GM06990 (cell line): ENCODE data around the gene SZT2.
"Not testable (repeated sequence)": the region's sequence is repeated elsewhere in the genome, so short reads cannot be mapped to it uniquely, and the experiment has no call there.

Source experiments
- DNase-seq: peaks from one replicate; pipeline ENCODE4 v3.0.0-alpha.2; 2011; ENCODE audit not compliant: insufficient read length; ENCODE audit errors: extremely low read depth
- H3K27me3 ChIP-seq: replicated peaks from 2 replicates; pipeline ENCODE4 v1.6.0; 2011; ENCODE audit warnings: low read length; ENCODE audit not compliant: control insufficient read depth, insufficient read depth
- H3K36me3 ChIP-seq: 2 replicates; pipeline ENCODE4 v1.5.1; 2011; ENCODE audit warnings: low read length; ENCODE audit not compliant: control insufficient read depth, insufficient read depth
- H3K4me3 ChIP-seq: replicated peaks from 2 replicates; pipeline ENCODE4 v1.5.1; 2011; ENCODE audit warnings: low read depth, mild to moderate bottlenecking, control low read depth, low read length
- CTCF ChIP-seq: IDR thresholded peaks from 2 replicates; pipeline ENCODE4 v1.5.1; 2011; ENCODE audit warnings: low read length, control low read depth, mild to moderate bottlenecking, inconsistent platforms; ENCODE audit not compliant: insufficient read depth, poor library complexity, severe bottlenecking

Gene SZT2

GRCh38 chr1:43491061-43491460, 101.4 kb downstream of the SZT2 start:
- no peaks in the 10 kb centered on the region for H3K36me3 ChIP-seq
- TF ChIP-seq CTCF, result no peak
- no peaks in the 10 kb centered on the region for H3K27me3 ChIP-seq
- no peak for DNase-seq
- H3K4me3 ChIP-seq, result no peak overlapping the region

GRCh38 chr1:43492826-43493225, 103.1 kb downstream of the SZT2 start:
- no peak for TF ChIP-seq CTCF
- DNase-seq, result no peak
- Histone ChIP-seq H3K4me3 (no peak overlapping the region), H3K27me3 (no peaks in the 10 kb centered on the region), H3K36me3 (no peaks in the 10 kb centered on the region)

GRCh38 chr1:43493661-43494450, 104.2 kb downstream of the SZT2 start:
- TF ChIP-seq CTCF, result no peak
- Histone ChIP-seq H3K4me3 (no peak overlapping the region), H3K36me3 (no peaks in the 10 kb centered on the region), H3K27me3 (no peaks in the 10 kb centered on the region)
- DNase-seq, result no peak

- no peaks in the 10 kb centered on the region for H3K27me3 ChIP-seq
- H3K4me3 ChIP-seq, result no peak overlapping the region
- no peaks in the 10 kb centered on the region for H3K36me3 ChIP-seq
- no peak for DNase-seq
- no peak for TF ChIP-seq CTCF
These were observed 105.5 kb downstream of the SZT2 start for GRCh38 chr1:43495204-43495603.

GRCh38 chr1:43499898-43500297, 110.2 kb downstream of the SZT2 start:
- Histone ChIP-seq H3K36me3 (no peaks in the 10 kb centered on the region), H3K27me3 (no peaks in the 10 kb centered on the region), H3K4me3 (no peak overlapping the region)
- no peak for TF ChIP-seq CTCF
- DNase-seq, result no peak

- not testable (repeated sequence) for DNase-seq, H3K27me3 ChIP-seq, H3K4me3 ChIP-seq, H3K36me3 ChIP-seq
These were observed 112.1 kb downstream of the SZT2 start for GRCh38 chr1:43501806-43502205.
